IMR-90 (cell line): Measurements from ENCODE around the gene NKX2-1. TPM values are rescaled to one million over a fixed set of nuclear protein-coding genes. Genes with fewer than 3 reads are reported as not detected.

Source experiments
- ATAC-seq: fragments of 200-7000 bp; cut with Tn5 transposase; 2 replicates; pipeline ENCODE4 v1.9.1; 2020; ENCODE audit warnings: low read depth, mild to moderate bottlenecking, moderate library complexity
- BruUV-seq: library from RNA; stranded (reverse); fragments of 400-500 nt; replicated peaks from 2 replicates; lab custom pipeline; 2021; lab: Mats Ljungman, UMichigan
- CTCF ChIA-PET: fragments of 300-600 bp; formaldehyde crosslinking; extraction: SDS; loops from one replicate; lab custom pipeline; 2021; ENCODE audit warnings: antibody characterized with exemption; lab: Yijun Ruan, JAX
- POLR2A ChIA-PET: fragments of 300-600 bp; sonication (Branson Sonifier 250); formaldehyde crosslinking; loops from one replicate; lab custom pipeline; 2022; ENCODE audit warnings: antibody characterized with exemption; ENCODE audit not compliant: unreplicated experiment; lab: Charles Lee
- DNase-seq: peaks from one replicate; pipeline ENCODE4 v3.0.0; 2013
- H2AFZ ChIP-seq: replicated peaks from 2 replicates; pipeline ENCODE3; 2013; ENCODE audit warnings: low read length, mild to moderate bottlenecking; ENCODE audit not compliant: poor library complexity
- H2AK5ac ChIP-seq: 2 replicates; pipeline ENCODE4 v1.6.1; 2013; ENCODE audit warnings: low read depth, low read length, inconsistent platforms
- H2AK9ac ChIP-seq: replicated peaks from 2 replicates; pipeline ENCODE3; 2013; ENCODE audit warnings: mild to moderate bottlenecking, low read depth, low read length, moderate library complexity; ENCODE audit not compliant: poor library complexity
- H2BK120ac ChIP-seq: 2 replicates; pipeline ENCODE4 v1.6.1; 2013; ENCODE audit warnings: low read depth, low read length, inconsistent platforms
- H2BK15ac ChIP-seq: 3 replicates; pipeline ENCODE4 v1.6.1; 2013; ENCODE audit warnings: low read depth, low read length, inconsistent platforms
- H2BK20ac ChIP-seq: 2 replicates; pipeline ENCODE4 v1.6.1; 2013; ENCODE audit warnings: low read depth, mild to moderate bottlenecking, inconsistent platforms, low read length, moderate library complexity
- H2BK5ac ChIP-seq: 2 replicates; pipeline ENCODE4 v1.6.1; 2013; ENCODE audit warnings: mild to moderate bottlenecking, low read depth, low read length, inconsistent platforms; ENCODE audit not compliant: poor library complexity, severe bottlenecking
- H3K14ac ChIP-seq: replicated peaks from 2 replicates; pipeline ENCODE4 v1.6.1; 2013; ENCODE audit warnings: low read depth, low read length, inconsistent platforms
- H3K18ac ChIP-seq: 2 replicates; pipeline ENCODE4 v1.6.1; 2013; ENCODE audit warnings: low read depth, low read length, control low read depth
- H3K23ac ChIP-seq: 2 replicates; pipeline ENCODE4 v1.6.1; 2013; ENCODE audit warnings: low read depth, low read length, inconsistent platforms
- H3K27ac ChIP-seq: 2 replicates; pipeline ENCODE4 v1.5.1; 2013; ENCODE audit warnings: mild to moderate bottlenecking, control low read depth, low read length; ENCODE audit not compliant: insufficient read depth
- H3K27me3 ChIP-seq: 2 replicates; pipeline ENCODE4 v1.6.1; 2013; ENCODE audit warnings: low read length; ENCODE audit not compliant: control insufficient read depth, insufficient read depth
- H3K36me3 ChIP-seq: 2 replicates; pipeline ENCODE4 v1.6.1; 2013; ENCODE audit warnings: low read length, mixed read lengths; ENCODE audit not compliant: control insufficient read depth, insufficient read depth
- H3K4ac ChIP-seq: 2 replicates; pipeline ENCODE4 v1.6.1; 2013; ENCODE audit warnings: low read depth, low read length, inconsistent platforms
- H3K4me1 ChIP-seq: 2 replicates; pipeline ENCODE4 v1.6.1; 2013; ENCODE audit warnings: low read length, mixed read lengths; ENCODE audit not compliant: control insufficient read depth, insufficient read depth
- H3K4me2 ChIP-seq: 2 replicates; pipeline ENCODE4 v1.6.1; 2013; ENCODE audit warnings: low read depth, mild to moderate bottlenecking, control low read depth, low read length, moderate library complexity
- H3K4me3 ChIP-seq: 2 replicates; pipeline ENCODE4 v1.5.1; 2013; ENCODE audit warnings: low read depth, mild to moderate bottlenecking, control low read depth, low read length, moderate library complexity; ENCODE audit not compliant: insufficient read depth
- H3K56ac ChIP-seq: 2 replicates; pipeline ENCODE4 v1.6.1; 2013; ENCODE audit warnings: low read length, inconsistent platforms; ENCODE audit not compliant: insufficient read depth; ENCODE audit errors: extremely low read depth
- H3K79me1 ChIP-seq, 2 experiments: 2 replicates each; pipeline ENCODE4 v1.6.1; 2013; ENCODE audit warnings: low read length in 2 of 2, inconsistent platforms in 1 of 2, low read depth in 1 of 2
- H3K9ac ChIP-seq: 2 replicates; pipeline ENCODE4 v1.6.1; 2013; ENCODE audit warnings: low read depth, low read length, control low read depth
- H3K9me1 ChIP-seq: 2 replicates; pipeline ENCODE4 v1.6.1; 2013; ENCODE audit warnings: low read length, inconsistent platforms; ENCODE audit not compliant: insufficient read depth
- H3K9me3 ChIP-seq: 2 replicates; pipeline ENCODE4 v1.6.1; 2013; ENCODE audit warnings: low read length; ENCODE audit not compliant: control insufficient read depth, insufficient read depth
- H4K20me1 ChIP-seq: 2 replicates; pipeline ENCODE4 v1.6.1; 2013; ENCODE audit warnings: low read length, inconsistent platforms; ENCODE audit not compliant: insufficient read depth
- H4K5ac ChIP-seq: 2 replicates; pipeline ENCODE4 v1.6.1; 2013; ENCODE audit warnings: mild to moderate bottlenecking, low read depth, low read length, control low read depth
- H4K8ac ChIP-seq, 2 experiments: 2 replicates each; pipeline ENCODE4 v1.6.1; 2013; ENCODE audit warnings: low read depth in 2 of 2, low read length in 2 of 2, control low read depth in 1 of 2, inconsistent platforms in 1 of 2
- H4K91ac ChIP-seq: 2 replicates; pipeline ENCODE4 v1.6.1; 2013; ENCODE audit warnings: low read depth, low read length, inconsistent platforms; ENCODE audit not compliant: insufficient read depth
- CHD1 ChIP-seq: IDR thresholded peaks from 2 replicates; pipeline ENCODE4 v1.6.1; 2012; ENCODE audit warnings: low read depth, low read length, improper control_type of control experiment
- CTCF ChIP-seq: conservative IDR thresholded peaks from 2 replicates; pipeline ENCODE4 v1.5.1; 2012; ENCODE audit warnings: mild to moderate bottlenecking, low read depth, low read length, improper control_type of control experiment
- ELK1 ChIP-seq: fragments of 150-350 bp; IDR thresholded peaks from 2 replicates; pipeline ENCODE4 v1.6.1; 2016; ENCODE audit warnings: low read depth, mild to moderate bottlenecking, low read length, moderate library complexity, borderline replicate concordance
- FOS ChIP-seq: fragments of 150-350 bp; IDR thresholded peaks from 2 replicates; pipeline ENCODE4 v1.6.1; 2016; ENCODE audit warnings: low read depth, low read length
- MAFK ChIP-seq: IDR thresholded peaks from 2 replicates; pipeline ENCODE4 v1.6.1; 2012; ENCODE audit warnings: low read depth, low read length, improper control_type of control experiment
- MAZ ChIP-seq: IDR thresholded peaks from 2 replicates; pipeline ENCODE4 v1.6.1; 2012; ENCODE audit warnings: low read depth, mild to moderate bottlenecking, low read length, improper control_type of control experiment, moderate library complexity, borderline replicate concordance
- MXI1 ChIP-seq: IDR thresholded peaks from 2 replicates; pipeline ENCODE4 v1.6.1; 2012; ENCODE audit warnings: low read depth, mild to moderate bottlenecking, low read length, moderate library complexity, borderline replicate concordance
- NFE2L2 ChIP-seq: fragments of 150-350 bp; IDR thresholded peaks from 2 replicates; pipeline ENCODE4 v1.6.1; 2016; ENCODE audit warnings: low read depth, mild to moderate bottlenecking, low read length
- POLR2A ChIP-seq: IDR thresholded peaks from 2 replicates; pipeline ENCODE4 v1.6.1; 2012; ENCODE audit warnings: mild to moderate bottlenecking, low read depth, low read length
- RAD21 ChIP-seq: IDR thresholded peaks from 2 replicates; pipeline ENCODE4 v1.6.1; 2012; ENCODE audit warnings: low read length, improper control_type of control experiment
- RFX5 ChIP-seq: IDR thresholded peaks from 2 replicates; pipeline ENCODE4 v1.8.0; 2012; ENCODE audit warnings: low read depth, mild to moderate bottlenecking, low read length, moderate library complexity
- SMC3 ChIP-seq: fragments of 150-350 bp; IDR thresholded peaks from 2 replicates; pipeline ENCODE4 v1.6.1; 2016; ENCODE audit warnings: low read depth, mild to moderate bottlenecking, antibody characterized with exemption, low read length, moderate library complexity
- WGBS, 2 experiments: methylation state at CpG; one replicate each; pipeline versions ENCODE4 v1.1.5 to v1.1.7; 2013; ENCODE audit warnings: missing lambda C conversion rate in 2 of 2; ENCODE audit not compliant: insufficient read length in 1 of 2; ENCODE audit errors: extremely low coverage in 2 of 2; 5-methylcytosine and 5-hydroxymethylcytosine counted together
- dilution Hi-C: fragments of 300-500 bp; cut with HindIII; formaldehyde crosslinking; loops from one replicate; pipeline ENCODE4 v1.14.3; 2018; ENCODE audit warnings: low sequenced_read_pairs; ENCODE audit not compliant: unreplicated experiment
- in situ Hi-C: fragments of 300-500 bp; cut with MboI; formaldehyde crosslinking; loops from 3 replicates; pipeline ENCODE4 v1.14.3; 2019; ENCODE audit warnings: low sequenced_read_pairs, inconsistent platforms, mixed read lengths
- intact Hi-C: fragments of 100-400 bp; cut with micrococcal nuclease; formaldehyde crosslinking; loops from 2 replicates; pipeline ENCODE4 v1.10.0; 2022
- polyA plus RNA-seq, 3 experiments: library from polyadenylated mRNA; depleted of rRNA; stranded (reverse); fragments of >200 nt; gene quantifications; 2 replicates each; pipeline ENCODE4 v1.2.3, GENCODE V29; 2012; ENCODE audit warnings: low replicate concordance in 1 of 3
- total RNA-seq: library from RNA; depleted of rRNA; stranded (reverse); fragments of >200 nt; gene quantifications from 2 replicates; pipeline ENCODE4 v1.2.3, GENCODE V29; 2012
- TF ChIP-seq, protein P1 (sequence below): fragments of 150-350 bp; IDR thresholded peaks from 2 replicates; pipeline ENCODE4 v1.6.1; 2017; ENCODE audit warnings: mild to moderate bottlenecking, antibody characterized with exemption, low read length, low read depth

The NKX2-1 gene
- total and polyA plus RNA-seq, 2 of the 4 experiments (the other 2 are of a cell fraction): not detected

- Histone ChIP-seq H3K4me2 (no peak overlapping the region), H3K18ac (no peak overlapping the region), H3K9me3 (0 out of 2 replicates have a peak, but pooled peaks cover 2% of the 10 kb centered on the region), H2BK15ac (no peak overlapping the region), H4K8ac (no peak overlapping the region), H2BK120ac (no peak overlapping the region), H3K9ac (no peak overlapping the region), H3K14ac (no peak overlapping the region), H3K4ac (no peak overlapping the region), H2BK5ac (no peak overlapping the region), H3K23ac (no peak overlapping the region), H3K27ac (no peak overlapping the region), H4K5ac (no peak overlapping the region), H2AFZ (no peak overlapping the region), H2BK20ac (no peak overlapping the region), H4K91ac (no peak overlapping the region), H3K36me3 (no peaks in the 10 kb centered on the region), H2AK5ac (no peak overlapping the region), H4K20me1 (no peaks in the 10 kb centered on the region), H3K4me1 (no peaks in the 10 kb centered on the region; the same call in 1 of the 2 replicates), H3K56ac (no peak overlapping the region), H3K4me3 (no peak overlapping the region), H3K79me1 (no peaks in the 10 kb centered on the region), H3K27me3 (peaks cover 90% of the 10 kb centered on the region), H2AK9ac (no peak overlapping the region), H3K9me1 (no peaks in the 10 kb centered on the region)
- intact Hi-C loops: no loop called here
- no TSS peak for BruUV-seq
- in situ Hi-C loops: no loop called here
- WGBS, 2 experiments: no CpG with 5 or more reads among the region's 14 CpGs
- ChIA-PET CTCF (no interaction called here), POLR2A (no interaction called here)
- dilution Hi-C loops: no loop called here
- no peak for DNase-seq
- TF ChIP-seq ELK1 (no peak), CHD1 (no peak), MAZ (no peak), POLR2A (no peak), FOS (no peak), CTCF (no peak), RFX5 (no peak), MXI1 (no peak), SMC3 (no peak), MAFK (no peak), NFE2L2 (no peak), RAD21 (no peak)
- TF ChIP-seq, protein P1, sequence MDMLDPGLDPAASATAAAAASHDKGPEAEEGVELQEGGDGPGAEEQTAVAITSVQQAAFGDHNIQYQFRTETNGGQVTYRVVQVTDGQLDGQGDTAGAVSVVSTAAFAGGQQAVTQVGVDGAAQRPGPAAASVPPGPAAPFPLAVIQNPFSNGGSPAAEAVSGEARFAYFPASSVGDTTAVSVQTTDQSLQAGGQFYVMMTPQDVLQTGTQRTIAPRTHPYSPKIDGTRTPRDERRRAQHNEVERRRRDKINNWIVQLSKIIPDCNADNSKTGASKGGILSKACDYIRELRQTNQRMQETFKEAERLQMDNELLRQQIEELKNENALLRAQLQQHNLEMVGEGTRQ: no peak
- no peak for ATAC-seq
Measured at GRCh38 chr14:36515105-36515593, 4.9 kb downstream of the NKX2-1 start.
